BE2C (cell line): ENCODE results near the gene ATG7.

Experiments used
- DNase-seq: peaks from one replicate; pipeline ENCODE4 v3.0.0-alpha.2; 2020
- H3K27me3 ChIP-seq: fragments of 250-450 bp; sonication (Bioruptor Pico); 2 replicates; pipeline ENCODE4 v1.5.1; 2020; ENCODE audit warnings: mild to moderate bottlenecking
- H3K36me3 ChIP-seq: fragments of 250-450 bp; sonication (Bioruptor Pico); 2 replicates; pipeline ENCODE4 v1.5.1; 2020; ENCODE audit warnings: mild to moderate bottlenecking
- H3K4me1 ChIP-seq: fragments of 250-450 bp; sonication (Bioruptor Pico); 2 replicates; pipeline ENCODE4 v1.5.1; 2020
- H3K4me3 ChIP-seq: 2 replicates; pipeline ENCODE4 v1.5.1; 2011; ENCODE audit warnings: low read depth, low read length
- H3K9me3 ChIP-seq: fragments of 250-450 bp; sonication (Bioruptor Pico); 2 replicates; pipeline ENCODE4 v1.5.1; 2020
- TF ChIP-seq, protein P1 (sequence below): IDR thresholded peaks from 2 replicates; pipeline ENCODE4 v1.5.1; 2012; ENCODE audit warnings: mild to moderate bottlenecking, low read depth, low read length

The ATG7 gene

DNA sequence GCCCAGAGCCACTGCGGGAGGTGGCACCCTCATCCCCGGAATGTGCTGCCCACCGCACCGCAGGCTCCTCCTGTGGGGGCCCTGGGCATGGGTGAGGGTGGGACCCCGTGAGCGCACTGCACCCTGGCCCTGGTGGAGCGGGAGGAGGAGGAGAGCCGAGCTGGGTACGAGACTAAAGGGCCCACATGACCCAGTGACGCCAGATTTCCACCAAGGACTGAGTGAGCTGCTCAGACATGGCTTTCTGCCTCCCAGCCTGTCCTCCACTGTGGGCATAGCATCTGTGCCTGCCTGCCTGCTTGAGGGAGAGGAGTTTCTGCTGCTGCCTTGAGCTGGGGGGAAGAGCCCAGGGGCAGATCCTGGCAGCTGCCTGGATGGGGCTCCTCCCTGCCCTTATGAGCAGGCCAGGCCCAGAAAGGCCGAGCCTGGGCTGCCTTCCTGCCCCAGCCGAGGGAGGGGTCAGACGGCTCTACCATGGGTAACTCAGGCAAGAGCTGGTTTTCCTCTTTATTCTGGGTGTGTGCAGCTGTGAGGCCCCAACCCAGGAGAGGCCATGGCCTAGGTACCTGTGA, 283.1 kb downstream of the ATG7 start:
- DNase-seq = no peak
- no peaks in the 10 kb centered on the region for H3K27me3 ChIP-seq
- no peaks in the 10 kb centered on the region for H3K4me1 ChIP-seq
- TF ChIP-seq, protein P1, sequence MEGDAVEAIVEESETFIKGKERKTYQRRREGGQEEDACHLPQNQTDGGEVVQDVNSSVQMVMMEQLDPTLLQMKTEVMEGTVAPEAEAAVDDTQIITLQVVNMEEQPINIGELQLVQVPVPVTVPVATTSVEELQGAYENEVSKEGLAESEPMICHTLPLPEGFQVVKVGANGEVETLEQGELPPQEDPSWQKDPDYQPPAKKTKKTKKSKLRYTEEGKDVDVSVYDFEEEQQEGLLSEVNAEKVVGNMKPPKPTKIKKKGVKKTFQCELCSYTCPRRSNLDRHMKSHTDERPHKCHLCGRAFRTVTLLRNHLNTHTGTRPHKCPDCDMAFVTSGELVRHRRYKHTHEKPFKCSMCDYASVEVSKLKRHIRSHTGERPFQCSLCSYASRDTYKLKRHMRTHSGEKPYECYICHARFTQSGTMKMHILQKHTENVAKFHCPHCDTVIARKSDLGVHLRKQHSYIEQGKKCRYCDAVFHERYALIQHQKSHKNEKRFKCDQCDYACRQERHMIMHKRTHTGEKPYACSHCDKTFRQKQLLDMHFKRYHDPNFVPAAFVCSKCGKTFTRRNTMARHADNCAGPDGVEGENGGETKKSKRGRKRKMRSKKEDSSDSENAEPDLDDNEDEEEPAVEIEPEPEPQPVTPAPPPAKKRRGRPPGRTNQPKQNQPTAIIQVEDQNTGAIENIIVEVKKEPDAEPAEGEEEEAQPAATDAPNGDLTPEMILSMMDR = no peak
- H3K36me3 ChIP-seq = peaks cover 2% of the 10 kb centered on the region; the same call in 1 of the 2 replicates
- no peaks in the 10 kb centered on the region for H3K9me3 ChIP-seq
- no peak overlapping the region for H3K4me3 ChIP-seq

DNA sequence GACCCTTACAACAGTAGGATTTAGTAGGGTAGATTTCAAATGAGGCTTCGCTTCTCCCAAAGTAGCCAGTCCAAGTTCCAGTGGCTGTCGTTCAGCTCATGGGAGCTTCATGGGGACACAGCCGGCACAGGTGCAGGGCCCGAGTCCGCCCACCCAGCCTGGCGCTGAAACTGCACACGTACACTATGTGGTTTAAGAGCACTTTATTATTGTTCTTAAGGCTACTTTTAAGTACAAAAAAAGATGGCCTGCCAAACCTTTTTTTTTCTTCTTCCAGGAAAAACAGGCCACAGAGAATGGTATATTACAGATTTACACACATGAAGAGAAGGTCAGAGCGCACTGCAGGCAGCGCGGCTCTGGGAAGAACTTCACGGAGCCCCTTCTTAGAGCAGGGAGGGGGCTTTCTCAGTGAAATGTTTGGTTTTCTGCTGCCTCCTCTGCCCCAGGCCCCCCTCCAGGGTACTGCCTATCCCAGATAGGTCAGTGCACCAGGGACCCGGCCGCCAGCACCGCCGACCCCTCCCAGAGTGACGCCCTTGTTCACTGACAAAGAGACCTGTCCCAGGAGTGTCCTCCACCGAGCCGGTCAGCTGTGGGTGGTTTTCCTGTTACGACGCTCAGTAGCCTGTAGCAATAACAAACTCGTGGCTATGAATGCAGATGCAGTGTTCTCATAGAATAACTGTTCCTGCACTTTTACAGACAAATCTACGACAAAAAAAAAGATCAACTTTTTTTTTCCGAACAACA, 283.9 kb downstream of the ATG7 start:
- no peaks in the 10 kb centered on the region for H3K9me3 ChIP-seq
- TF ChIP-seq, protein P1 = no peak
- peaks cover 2% of the 10 kb centered on the region; the same call in 1 of the 2 replicates for H3K36me3 ChIP-seq
- H3K27me3 ChIP-seq = no peaks in the 10 kb centered on the region
- no peak for DNase-seq
- H3K4me1 ChIP-seq = no peaks in the 10 kb centered on the region
- no peak overlapping the region for H3K4me3 ChIP-seq

DNA sequence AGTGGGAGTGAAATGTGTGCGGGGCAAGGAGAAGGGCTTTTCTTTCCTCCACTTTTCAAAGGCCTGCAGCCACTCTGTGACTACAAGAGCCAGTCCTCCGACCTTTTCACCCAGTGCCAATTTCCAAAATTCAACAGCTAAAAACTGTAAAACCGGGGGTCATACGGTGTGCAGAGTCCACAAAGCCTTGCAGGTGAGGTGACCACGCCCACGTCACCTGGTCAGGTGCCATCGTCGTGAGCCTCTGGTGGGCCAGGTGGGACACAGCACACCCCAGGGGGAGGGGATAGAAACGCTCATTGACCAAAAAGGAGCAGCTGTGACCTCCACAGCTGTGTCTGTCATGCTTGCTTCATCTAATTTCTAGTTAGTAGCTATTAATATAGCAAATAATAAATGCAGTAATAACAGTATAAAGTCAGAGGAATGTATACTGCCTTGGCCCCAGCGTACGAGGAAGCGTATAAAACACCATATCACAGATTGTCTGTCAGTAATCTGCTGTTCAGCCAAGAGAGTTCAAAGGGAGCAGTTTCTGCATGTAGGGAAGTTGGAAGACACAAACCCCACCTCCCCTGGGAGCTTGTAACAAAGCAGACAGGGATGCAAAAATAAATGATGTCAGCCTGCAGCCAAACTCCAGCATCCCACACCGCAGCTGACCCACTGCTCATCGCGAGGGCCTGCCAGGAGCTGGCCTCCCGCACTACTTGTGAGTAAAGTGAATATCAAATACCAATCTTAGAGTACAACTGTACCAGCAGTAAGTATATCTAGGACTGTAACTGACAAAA, 284.9 kb downstream of the ATG7 start:
- peak; percentile 67 for DNase-seq

DNA sequence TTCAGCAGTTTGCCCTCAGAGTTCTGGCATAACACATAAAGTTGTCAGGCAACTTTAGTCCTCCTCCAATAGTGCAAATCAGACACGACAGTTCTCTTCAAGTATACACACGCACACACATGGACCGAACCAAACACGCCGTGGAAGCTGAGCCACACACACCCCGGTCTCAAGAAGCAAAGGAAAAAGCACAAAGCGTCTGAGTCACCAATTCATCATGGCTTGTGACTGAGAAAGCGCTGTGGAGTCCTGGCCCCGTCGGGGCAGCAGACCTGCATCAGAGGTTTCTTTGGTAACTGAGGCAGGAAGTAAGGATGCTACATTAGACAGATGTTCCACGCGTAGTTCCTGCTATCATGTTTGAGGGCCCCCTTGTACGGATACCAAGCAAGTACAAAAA, 285.8 kb downstream of the ATG7 start:
- TF ChIP-seq, protein P1 = no peak
- Histone ChIP-seq H3K4me1 (no peaks in the 10 kb centered on the region), H3K36me3 (peaks cover 2% of the 10 kb centered on the region; the same call in 1 of the 2 replicates), H3K9me3 (no peaks in the 10 kb centered on the region), H3K4me3 (no peak overlapping the region), H3K27me3 (no peaks in the 10 kb centered on the region)
- no peak for DNase-seq

More for the DNA sequence above, 284.9 kb downstream of the ATG7 start:
- no peaks in the 10 kb centered on the region for H3K27me3 ChIP-seq
- TF ChIP-seq, protein P1 = no peak
- no peaks in the 10 kb centered on the region for H3K9me3 ChIP-seq
- H3K4me1 ChIP-seq = no peaks in the 10 kb centered on the region
- H3K4me3 ChIP-seq = no peak overlapping the region
- peaks cover 2% of the 10 kb centered on the region; the same call in 1 of the 2 replicates for H3K36me3 ChIP-seq

DNA sequence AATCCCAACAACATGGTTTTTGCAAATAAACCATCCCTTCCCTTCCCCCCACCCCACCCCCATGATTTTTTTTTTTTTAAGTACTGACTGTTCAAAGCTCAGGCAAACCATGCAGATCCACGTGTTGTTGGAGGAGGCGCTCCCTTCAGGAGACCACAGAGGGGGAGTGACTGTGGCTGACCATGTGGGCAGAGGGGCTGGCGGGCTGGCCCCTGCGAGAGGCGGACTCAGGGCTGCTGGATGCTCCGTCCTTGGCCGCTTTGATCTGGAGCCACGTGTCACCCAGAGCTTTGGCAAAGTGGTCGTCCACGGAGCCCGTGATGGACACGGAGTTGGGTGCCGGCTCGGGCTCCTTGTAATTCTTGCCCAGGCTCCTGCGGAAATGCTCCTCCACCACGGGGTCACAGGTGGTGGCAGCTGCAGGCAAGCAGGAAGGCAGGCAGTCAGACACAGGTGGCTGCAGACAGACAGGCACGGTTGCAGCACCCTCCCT, 286.3 kb downstream of the ATG7 start:
- no peaks in the 10 kb centered on the region for H3K9me3 ChIP-seq
- no peak for DNase-seq
- H3K27me3 ChIP-seq = no peaks in the 10 kb centered on the region
- TF ChIP-seq, protein P1 = no peak
- peaks cover 2% of the 10 kb centered on the region; the same call in 1 of the 2 replicates for H3K36me3 ChIP-seq
- H3K4me1 ChIP-seq = no peaks in the 10 kb centered on the region
- H3K4me3 ChIP-seq = no peak overlapping the region
